Amniotic epithelial cell (primary cell): ENCODE data around the gene SIN3A.

ENCODE experiments used
- DNase-seq: peaks from one replicate; pipeline ENCODE4 v3.0.0-alpha.2; 2010; ENCODE audit warnings: low read depth

Gene SIN3A

DNA sequence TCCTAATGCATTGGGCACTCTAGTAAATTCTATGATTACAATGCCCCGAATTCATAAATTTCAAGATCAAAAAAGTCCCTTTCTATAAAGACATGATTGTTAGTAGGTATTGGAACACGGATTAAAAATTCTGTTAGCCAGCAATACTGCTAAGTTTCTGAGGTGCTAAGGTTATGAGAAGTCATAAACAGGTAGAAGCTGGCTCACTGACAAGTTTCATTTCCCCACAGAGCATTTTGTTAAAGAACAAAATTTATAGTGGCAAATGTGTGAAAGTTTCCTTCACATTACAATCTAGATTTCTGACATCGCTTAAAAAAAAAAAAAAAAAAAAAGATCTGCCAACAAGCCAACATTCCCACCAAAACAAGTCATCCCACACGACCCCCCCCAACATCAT, 70.7 kb downstream of the SIN3A start:
- no peak for DNase-seq

DNA sequence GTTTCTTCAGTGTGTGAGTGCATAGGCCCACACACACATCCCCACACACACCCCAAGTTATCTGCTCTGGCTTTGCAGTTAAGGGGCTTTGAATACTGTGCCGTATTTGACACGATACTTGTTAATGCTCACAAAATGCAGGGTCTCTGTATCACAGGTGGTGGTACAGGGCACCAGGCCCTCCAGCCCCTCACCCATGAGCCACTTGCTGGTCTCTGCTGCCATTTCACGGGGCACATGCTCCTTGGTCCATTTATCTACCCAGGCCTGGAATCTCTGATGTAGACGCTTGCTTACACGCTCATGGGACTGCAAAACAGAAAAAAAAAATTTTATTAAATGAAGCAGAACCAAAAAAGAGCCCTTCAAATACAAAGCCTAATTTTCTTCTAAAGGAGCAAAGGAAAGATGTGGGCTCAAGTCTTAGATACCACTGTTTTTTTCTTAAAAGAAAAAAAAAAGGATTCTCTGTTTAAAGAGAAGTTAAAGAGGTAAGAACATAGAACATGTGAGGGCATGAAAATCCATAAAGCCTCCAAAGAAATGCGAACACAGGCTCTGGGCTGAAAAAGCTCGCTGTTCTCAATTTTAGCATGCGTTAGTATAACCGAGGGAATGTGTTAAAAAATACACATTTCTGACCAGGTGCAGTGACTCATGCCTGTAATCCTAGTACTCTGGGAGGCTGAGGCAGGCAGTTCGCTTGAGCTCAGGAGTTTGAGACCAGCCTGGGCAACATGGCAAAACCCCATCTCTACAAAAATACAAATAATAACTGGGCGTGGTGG, 79.4 kb downstream of the SIN3A start:
- no peak for DNase-seq

DNA sequence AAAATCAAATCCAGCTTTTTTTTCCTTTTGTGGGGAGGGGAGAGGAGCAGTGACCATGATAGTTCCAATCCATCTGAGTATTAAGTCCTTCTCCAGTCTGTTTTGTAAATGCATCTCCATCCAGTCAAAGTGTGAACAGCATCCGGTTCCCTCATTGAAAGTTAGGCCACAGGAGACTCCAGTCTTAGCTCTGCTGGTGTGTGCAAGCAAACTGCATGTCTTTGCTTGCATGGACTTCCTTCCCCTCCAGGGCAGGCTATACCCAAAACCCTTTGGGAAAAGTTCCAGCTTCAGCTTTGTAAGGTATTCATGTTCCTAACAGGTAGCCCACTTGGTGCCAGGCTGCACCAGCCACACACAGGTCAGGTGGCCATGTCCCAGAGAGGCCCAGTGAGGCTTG, 80.0 kb downstream of the SIN3A start:
- no peak for DNase-seq

DNA sequence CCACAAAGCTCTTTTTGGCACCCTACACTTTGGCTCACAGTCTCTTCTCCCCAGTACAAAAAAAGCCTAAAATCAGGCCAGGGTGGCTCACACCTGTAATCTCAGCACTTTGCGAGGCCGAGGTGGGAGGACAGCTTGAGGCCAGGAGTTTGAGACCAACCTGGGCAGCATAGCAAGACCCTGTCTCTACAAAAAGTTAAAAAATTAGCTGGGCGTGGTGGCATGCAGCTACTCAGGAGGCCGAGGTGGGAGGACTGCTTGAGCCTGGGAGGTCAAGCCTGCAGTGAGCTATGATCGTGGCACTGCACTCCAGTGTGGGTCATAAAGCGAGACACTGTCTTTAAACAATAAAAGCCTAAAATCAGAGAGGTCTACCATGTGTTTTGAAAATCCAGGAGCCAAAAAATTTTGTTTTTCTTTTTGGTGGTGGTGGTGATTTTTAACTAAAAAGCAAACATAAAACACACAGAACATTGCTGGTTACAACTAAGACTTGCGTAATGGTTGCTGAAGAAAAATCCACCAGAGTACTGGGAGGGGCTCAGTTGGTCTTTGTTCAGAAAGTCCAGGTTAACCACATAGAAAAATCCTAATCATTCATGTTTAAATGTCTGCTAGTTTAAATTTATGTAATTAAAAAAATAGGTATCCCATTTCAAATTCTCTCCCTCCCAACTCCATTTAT, 81.5 kb downstream of the SIN3A start:
- no peak for DNase-seq

DNA sequence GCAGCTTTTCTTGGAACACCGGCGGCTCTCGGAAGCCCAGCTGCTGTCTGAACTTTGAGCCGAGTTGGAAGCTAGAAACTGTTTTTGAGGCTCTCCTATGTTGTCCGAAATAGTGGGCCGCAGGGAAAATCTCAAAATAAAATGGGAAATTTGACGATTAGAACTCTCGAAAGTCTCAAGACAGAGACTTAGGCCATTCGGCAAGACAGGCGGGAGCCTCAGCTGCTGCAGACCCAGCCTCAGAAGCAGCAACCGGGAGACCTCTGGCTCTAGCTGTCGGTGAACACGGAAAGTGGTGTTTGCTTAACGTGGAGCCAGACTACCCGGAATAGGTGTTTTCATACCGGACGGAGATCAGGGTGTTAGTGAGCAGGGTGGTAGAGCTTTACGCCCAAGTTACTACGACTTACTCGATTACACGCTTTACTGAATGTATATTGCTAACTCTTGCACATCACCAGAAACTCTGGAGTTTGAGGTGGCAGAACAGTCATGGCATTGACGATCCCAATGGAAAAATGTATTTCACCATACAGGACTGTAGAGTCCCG, 82.7 kb downstream of the SIN3A start:
- DNase-seq: peak; percentile 22

DNA sequence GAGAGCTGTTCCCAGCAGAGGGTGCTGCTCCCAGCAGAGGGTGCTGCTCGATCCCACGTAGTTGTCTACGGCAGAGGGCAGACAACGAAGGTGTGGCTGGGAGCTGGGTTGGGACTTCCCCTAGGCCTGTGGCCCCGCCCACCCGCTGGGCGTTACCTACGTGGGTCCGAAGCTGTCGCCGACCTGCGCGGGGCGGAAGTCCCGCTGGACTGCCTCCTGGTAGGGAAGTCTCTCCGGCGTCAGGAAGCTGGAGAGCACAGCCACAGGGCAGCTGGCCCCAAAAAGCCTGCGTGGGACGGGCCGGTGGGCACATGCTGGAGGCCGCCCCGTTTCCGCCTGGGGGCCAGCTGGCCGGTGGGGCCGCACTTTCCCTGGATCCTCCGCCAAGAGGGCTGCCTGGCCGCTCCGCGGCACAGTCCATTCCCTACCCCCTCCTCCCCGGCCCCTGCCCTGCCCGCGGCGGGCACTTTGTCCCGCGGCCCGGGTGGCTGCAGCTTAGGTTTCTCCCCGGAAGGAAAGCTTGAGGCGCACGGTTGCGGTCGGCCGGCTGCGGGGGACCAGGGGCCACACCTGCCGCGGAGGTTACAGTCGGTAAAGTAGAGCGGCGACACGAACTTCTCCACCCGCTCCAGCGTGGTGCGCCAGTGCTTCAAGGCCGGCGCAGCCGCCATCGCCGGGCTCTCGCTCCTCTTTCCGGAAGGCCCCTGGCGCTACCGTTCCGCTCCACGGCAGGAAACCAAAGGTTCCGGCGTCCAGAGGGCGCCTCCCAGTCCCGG, 83.4 kb downstream of the SIN3A start, which contains the start of gene MAN2C1:
Gene MAN2C1 (minus strand): TSS at position 695 of the 776 bp plus-strand sequence. CDS start 24 bp downstream, at position 671.
- DNase-seq: peak; percentile 96

DNA sequence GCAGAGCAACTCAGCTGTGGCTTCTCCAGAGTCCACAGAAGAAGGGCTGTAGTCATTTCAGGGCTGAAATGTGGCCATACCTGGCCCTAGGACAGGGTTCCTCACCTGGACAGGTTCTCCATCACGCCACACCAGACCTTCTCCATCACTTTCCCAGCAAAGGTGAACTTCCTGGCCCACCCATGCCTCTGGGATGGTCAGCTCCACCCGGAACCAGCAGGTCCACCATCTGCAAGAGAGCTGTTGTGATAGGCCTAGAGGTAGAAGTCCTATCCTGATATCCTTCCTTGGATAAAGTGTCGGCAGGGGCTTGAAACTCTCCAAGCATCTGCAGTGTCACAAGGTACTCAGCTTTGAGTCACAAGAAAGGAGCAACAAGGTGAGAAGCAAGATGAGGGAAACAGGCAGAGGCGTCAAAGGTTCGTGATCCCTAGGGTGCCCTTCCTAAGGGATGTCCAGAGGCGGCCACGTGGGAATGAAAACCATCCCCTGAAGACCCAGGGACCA, 84.0 kb downstream of the SIN3A start:
- no peak for DNase-seq

DNA sequence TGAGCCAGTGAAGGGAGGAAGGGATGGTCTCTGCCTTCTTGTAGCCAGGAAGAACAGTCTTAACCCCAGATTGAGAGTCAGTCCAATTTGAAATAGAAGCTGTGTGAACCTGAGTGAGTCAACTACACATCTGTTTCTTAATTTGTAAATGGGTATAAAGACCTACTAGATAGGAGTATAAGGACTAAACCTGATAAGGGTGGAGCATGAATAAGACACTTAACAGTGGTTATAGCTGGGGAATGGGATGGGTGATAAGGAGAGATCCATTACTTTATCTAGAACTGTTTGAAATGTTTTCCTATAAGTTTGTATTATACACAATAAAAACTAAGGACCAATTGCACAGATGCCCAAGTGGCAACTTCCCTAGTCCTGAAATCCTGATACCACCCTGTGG, 84.5 kb downstream of the SIN3A start:
- DNase-seq: no peak

DNA sequence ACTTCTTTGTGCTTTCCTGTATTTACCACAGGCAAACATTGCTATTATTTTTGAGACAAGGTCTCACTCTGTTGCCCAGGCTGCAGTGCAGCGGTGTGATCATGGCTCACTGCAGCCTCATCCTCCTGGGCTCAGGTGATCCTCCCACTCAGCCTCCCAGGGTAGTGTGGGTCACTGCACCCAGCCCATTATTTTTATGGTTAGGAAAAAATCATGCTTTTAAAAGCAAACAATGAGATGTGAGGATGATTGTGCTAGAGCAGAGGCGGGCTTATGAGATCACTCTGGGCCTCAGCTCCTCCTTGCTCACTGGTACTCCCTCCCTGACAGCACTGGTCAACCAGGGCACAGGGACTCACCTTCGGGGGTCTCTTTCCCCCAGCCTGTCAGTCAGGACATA, 85.3 kb downstream of the SIN3A start:
- DNase-seq: no peak

DNA sequence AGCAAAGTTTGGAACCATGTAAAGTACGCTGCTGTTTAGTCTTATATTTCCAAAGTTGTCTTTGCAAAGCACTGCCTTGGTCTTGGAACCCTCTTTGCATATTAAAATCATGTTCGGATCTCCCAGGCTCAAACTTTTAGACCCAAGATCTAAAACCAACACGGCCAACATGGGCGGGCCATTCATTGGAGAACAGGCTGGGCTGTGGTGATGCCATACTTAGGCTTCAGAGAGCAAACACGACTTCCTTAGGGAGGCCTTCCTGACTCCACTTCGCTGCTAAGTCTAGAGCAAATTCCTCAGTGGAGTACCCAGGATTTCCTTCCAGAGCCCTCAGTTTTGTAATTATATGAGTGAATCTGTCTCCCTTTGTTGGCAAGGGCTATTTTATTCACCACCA, 86.6 kb downstream of the SIN3A start:
- no peak for DNase-seq

DNA sequence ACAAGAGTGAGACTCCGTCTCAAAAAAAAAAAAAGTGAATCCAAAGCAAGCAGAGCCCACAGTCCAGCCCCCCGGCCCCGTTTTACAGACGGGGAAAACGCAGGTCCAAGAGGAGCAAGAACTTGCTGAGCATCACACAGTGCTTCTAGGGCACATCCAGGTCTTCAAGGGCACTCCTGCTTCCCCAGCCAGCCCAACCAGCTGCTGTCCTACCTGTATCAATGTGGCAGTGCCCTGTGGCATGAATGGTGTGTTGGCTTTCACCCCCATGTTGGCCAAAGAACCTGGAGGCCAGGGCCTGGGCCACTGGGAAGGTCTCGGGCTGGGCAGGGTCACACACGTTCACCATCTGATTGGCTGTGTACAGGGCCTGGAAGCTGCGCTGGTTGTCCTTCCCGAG, 87.7 kb downstream of the SIN3A start:
- no peak for DNase-seq

DNA sequence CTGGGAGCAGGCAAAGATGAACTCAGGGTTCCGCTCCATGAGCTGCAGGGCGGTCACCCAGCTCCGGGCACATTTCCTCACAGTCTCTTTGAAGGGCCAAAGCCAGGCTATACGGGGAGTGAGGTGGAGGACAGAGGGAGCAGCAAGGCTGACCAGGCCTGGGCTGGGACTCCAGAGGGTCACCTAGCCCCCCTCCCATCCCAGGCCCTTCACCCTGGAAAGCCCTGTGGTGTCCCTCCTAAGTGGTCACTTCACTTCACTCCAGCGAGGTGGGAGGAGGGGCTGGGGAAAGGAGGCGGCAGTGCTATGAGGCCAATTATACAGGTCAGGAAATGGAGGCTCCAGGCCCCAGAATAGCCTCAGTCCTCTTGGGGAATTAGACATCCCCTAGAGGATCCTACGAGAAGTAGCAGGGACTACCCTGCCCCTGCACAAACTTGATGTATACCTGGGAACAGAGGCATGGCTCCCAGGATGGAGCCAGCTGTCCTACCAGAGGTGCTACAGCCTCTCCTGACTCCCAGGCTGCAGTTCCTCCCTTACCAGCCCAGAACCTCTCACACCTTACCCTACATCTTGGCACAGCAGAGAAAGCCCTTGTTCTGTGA, 88.7 kb downstream of the SIN3A start:
- no peak for DNase-seq

DNA sequence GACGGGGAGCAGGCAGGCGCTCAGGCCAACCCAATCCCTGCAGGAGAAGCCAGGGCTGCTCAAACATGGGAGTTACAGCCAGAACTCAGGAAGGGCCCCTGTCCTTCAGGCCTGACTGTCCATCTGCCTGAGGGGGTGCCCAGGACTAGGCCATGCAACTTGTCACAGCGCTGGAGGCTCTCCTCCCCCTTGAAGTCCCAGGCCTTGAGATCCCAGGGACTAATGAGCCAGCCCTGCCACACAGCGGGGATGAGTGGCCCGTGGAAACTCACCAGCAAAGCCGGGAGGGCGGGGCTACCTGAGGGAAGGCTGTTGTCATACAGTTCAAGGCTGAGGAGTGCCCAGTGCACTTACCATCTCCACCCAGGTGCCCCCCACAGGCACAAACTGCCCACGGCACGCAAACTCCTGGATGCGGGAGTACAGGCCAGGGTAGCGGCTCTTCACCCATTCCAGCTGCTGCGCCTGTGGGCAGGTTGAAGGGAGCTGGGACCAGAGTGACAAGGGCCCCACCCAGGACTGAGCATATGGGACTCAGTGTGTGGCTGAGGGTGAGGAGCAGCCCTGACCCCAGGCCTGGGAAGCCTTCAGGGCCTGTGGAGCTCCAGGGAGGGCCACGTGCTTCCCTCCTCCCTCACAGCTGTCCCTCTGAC, 89.4 kb downstream of the SIN3A start:
- DNase-seq: no peak

DNA sequence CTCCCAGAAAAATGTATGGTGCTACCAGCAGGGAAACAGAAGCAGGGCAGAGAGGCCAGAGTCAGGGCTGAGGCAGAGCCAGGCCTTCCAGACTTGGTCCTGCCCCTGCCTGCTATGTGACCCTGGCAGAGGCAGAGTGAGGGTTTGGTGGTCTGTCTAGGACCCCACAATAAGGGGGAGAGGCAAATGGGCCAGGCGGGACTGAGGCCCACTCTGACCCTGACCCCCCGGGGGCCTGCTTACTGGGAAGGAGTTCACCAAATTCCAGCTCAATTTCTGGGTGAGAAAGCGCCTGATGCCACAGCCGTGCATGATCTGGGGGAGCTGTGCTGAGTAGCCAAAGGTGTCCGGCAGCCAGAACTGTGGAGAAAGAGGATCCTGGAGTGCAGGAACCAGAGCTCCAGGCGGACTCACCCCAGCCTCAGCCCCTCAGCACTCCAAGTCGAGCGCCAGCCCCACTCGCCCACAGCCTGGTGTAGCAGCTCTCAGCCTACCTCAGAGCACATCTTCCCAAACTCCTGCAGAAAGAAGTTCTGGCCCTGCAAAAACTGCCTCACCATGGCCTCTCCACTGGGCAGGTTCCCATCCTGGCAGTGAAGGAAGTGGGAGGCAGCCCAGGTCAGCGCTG, 90.0 kb downstream of the SIN3A start:
- DNase-seq: no peak

DNA sequence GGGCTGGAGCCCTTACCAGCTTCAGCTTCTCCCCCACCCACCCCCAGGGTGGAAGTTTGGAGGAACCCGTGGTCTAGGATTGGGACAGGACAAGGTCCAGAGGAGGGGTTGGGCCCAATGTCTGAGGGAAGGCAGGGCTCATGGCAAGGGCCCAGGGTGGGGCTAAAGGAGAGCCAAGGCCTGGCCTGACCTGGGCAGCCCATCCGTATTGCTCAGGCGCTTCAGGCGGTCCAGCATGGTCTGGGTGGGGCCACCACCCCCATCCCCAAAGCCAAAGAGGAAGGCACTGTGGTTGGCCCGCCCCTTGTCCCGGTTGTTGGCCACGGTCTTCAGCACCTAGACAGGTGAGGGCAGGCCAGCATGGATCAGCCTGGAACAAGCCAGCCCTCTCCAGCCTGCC, 90.6 kb downstream of the SIN3A start:
- no peak for DNase-seq

DNA sequence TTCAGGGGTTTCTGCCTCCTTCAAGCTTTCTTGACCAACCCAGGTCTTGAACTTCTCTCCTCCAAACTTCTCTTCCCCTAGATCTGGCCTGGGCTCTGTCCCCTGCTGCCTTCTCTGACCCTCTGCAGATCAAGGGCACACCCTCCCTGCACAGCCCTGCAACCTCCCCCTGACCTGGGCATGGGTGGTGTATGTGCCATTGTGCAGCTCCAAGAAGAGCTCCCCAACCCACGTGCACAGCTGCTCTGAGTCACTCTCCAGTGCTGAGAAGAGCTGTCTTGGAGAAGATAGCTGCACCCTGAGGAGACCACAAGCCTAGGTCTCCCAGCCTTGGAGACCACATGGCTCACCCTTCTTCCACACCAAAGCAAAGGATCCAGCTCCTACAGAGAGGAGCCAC, 91.1 kb downstream of the SIN3A start:
- DNase-seq: peak; percentile 39

DNA sequence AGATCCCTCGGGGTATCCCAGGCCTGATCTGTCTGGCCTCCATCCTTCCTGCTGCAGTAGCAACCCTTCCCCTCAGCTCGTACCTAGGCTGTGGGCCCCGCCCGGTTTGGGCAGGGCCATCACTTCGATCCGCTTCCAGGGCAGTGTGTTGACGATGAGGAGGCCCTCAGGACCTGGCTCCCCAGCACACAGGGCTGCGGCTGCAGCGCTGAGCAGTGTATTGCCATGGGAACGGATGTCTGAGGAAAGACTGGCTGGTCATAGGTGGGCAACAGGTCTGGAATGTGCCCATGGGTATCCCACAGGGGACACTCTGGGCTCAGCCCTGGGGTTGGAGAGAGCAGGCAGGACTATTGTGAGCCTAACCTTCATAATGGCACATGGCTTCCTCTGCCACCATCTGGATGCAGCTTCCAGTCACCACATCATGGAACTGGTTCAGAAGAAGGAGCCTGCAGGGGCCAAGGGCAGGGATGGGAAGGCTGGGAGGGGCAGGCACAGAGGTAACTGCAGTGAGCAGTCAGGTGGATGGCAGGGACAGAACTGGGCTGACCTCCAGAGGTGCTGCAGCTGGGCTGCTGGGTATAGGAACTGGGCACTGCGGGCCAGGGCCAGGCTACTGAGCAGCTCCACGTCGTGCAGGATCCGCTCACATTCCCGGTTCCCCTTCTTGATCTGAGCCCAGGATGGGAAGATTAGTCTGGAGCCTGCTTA, 91.8 kb downstream of the SIN3A start:
- DNase-seq: no peak

DNA sequence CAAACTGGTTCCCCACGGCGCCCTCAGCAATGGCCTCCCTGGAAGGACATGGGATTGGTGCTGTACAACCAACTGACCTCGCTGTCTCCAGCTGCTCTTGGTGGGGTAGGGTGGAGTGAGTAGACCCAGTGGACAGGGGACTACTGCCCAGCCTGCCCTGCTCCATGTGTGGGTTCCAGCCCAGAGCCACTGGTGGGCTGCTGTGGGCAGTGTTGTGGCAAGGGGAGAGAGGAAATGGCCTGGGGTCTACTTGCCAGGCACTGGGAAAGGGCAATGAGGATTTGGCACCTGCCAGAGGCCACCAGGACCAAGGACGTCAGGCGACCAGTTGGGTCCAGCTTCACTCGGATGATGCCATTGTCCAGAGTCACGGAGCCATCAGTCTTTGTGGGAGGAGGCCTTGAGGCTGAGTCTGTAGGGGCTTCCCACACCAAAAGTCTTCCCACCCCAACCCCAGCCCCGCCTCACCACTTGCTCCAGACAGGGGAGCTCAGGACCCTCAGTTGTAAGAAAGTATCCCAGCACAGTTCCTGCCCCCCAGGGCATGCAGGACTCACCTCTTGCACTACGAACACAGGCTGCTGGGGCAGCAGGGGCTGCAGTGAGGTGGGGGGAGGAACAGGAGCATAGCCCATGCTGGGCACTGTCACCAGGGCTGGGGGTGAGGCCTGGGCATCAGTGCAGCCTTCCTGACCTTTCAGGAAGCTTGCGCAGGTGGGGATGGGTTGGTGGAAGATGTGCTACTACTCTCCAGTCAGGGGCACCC, 92.5 kb downstream of the SIN3A start:
- DNase-seq: no peak

DNA sequence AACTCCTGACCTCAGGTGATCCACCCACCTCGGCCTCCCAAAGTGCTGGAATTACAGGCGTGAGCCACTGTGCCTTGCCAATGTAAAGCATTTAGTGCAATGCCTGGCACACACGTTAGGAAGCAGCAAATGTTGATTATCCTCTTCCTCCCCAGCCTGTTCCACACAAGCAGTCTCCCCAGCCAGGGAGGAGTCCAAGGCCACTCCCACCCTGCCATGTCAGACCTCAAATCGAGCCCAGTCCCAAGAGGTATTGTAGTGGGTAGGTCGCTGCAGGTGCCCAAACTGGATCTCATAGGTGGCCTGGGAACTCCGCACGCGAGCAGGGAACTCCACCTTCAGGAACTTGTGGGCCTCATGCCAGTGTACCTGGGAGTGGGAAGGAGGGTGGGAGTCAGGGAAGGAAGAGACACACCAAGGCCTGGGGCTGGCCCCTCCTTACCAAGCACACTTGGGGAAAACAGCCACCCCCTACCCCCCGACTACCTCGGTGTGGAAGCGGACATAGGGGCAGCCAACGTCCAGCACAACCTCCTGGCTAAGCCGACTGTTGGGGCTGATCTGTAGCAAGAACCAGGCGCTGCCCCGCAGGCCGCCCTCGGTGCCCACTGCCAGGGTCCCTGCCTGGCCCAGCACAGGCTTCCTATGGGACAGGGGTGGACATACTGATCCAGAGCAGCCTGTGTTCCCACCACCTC, 93.4 kb downstream of the SIN3A start:
- no peak for DNase-seq
